Left lobe of liver (tissue), 2 donors: Measurements from ENCODE around the gene HMGB3. TPM values are rescaled to one million over a fixed set of nuclear protein-coding genes. Genes with fewer than 3 reads are reported as not detected.
"Not testable (repeated sequence)": the region's sequence is repeated elsewhere in the genome, so short reads cannot be mapped to it uniquely, and the experiment has no call there.

Experiments
- ATAC-seq: fragments of 200-7000 bp; cut with Tn5 transposase; one replicate; pipeline ENCODE4 v1.9.1; 2020; ENCODE audit warnings: mild to moderate bottlenecking, moderate library complexity
- DNase-seq: peaks from one replicate; pipeline ENCODE4 v3.0.0-alpha.2; 2020; ENCODE audit warnings: low spot score
- total RNA-seq: library from RNA; stranded (reverse); gene quantifications from one replicate; pipeline ENCODE4 v1.2.1, GENCODE V29; 2021
- donor health status: DM: no; HTN: no; CAD: no; lungs with moderate emphysema.
- donor health status: DM: no; HTN: yes; CAD: no.

Gene HMGB3
- total RNA-seq, 1 donor from 2014 or later = 33.0 TPM

DNA sequence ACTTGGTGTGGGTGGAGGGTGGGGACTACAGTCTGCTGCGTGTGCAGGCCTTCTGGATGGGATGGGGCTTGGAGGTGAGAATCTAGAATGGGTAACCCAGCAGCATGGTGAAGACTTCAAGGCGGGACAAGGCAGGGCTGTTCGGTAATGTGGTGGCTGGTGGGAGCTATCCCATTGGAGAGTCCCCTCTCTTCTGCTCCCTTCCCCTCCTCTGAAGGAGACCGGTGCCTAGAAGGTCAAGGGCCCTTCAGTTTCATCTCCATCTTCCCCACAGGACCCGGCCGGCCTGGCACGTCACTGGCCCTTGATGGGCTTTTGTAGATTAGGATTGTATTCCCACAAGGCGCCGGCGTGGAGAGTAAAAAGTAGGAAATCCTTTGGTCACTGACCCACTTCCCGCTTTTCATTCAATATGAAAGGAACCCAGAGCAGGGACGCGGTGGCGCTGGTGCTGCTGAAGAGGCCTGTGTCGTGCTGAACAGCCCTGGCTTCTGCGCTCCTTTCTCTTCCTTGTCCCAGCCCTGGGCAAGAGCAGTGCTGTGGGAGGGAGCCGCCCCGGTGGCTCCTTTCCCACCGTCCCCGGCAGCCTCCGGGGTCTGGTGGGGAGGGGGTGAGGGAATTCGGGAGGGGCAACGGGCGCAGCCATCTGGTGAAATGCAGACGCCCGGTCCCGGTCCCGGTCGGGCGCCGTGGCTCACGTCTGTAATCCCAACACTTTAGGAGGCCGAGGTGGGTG, 7.3 kb upstream of the HMGB3 start:
- no peak for ATAC-seq
- no peak for DNase-seq

DNA sequence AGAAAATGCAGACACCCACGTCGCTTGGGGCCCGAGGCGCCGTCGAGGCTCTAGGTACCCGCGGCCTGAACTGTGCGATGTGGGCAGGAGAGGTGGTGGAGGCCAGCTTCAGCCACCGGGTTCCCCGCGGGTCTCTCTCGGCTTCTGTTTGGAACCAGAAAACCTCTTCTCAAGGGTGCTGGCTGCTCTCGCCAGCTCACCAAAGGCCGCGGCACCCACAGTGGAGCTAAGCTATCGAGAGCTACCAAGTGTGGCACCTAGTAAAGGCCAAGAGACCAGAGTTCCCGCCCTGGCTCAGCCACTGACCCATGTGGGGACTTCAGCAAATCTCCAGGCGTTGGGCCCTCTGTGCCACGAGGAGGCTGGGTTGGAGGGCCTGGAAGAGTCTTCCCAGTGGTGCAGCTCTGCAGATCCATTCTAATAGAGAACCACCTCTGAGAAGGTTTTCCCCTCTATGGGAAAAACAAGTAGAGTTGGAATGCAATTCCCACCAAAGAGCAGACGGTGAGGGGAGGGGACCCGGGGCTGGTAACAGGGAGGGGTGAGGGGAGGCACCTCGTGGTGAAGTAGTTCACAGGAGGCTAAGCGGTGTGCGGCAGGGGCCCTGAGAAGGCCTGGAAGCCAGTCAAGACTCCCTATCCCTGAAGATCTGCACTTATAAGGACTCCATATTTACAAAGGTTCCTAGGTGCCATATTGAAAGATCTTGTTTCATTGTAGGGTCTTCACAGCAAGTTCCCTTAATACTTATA, 5.5 kb upstream of the HMGB3 start:
- DNase-seq = no peak
- no peak for ATAC-seq

DNA sequence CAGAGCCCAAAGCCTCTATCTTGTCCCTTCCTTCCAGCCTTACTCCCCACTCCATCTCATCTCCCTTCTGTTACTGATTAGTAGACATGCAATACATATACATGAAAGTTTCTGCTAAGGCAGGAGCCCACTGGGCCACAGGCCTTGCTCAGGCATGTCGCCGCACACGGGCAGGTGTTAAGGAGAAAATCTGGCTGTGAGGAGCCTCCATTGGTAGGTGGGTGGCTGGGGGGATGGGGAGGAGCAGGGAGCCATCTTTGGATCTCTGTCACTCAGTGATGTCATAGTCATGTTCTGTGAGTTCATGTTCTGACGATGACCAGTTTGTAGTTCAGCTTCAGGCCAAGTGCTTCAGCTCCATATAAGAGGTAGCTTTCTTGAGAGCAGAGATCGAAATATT, 2.9 kb upstream of the HMGB3 start:
- ATAC-seq = no peak

DNA sequence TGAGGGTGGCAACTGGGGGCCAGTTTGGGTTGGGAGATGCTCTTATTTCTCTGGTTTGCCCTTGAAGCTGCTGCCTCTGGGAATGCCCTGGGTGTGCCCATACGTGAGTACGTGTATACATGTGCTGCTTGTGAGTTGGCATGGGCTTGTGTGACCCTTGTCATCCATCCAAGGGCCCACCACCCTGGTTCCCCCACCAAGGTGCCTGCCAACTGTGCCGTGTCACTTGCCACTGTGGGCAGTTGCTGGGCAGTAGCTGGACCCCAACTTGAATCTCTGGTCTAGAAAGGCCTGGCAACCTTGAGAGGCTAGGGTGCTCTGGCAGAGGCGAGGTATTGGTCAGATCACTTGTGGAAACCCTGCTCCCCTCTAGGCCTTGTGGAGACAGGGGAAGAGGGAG, 2.4 kb upstream of the HMGB3 start:
- DNase-seq (no peak), ATAC-seq (no peak)

More for the DNA sequence above, 2.9 kb upstream of the HMGB3 start:
- DNase-seq = no peak

DNA sequence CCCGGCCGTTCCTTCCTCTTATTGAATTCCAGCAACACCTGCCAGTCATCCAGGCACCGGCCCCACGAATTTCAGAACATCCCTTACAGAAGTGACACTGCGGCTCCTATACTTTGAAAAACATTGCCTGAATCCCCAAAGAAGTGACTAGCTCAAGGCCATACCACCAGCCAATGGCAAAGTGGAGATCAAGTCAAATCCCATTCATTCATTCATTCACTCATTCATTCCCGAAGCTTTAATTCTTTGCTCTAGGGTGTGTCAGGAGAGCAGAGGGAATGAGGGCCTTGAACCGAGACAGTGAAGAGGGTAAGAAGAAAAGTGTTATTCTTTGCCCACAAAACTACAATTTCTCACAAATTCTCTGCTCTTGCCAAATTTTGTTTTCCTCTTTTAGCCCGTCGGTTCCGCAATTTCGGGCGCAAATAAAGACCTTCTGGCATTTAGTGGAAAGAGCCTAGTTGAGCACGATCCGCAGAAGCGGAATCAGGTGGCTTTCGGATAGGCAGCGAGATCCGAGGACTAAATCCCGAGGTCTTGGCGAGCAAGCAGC, 824 bp upstream of the HMGB3 start:
- DNase-seq (no peak), ATAC-seq (no peak)

DNA sequence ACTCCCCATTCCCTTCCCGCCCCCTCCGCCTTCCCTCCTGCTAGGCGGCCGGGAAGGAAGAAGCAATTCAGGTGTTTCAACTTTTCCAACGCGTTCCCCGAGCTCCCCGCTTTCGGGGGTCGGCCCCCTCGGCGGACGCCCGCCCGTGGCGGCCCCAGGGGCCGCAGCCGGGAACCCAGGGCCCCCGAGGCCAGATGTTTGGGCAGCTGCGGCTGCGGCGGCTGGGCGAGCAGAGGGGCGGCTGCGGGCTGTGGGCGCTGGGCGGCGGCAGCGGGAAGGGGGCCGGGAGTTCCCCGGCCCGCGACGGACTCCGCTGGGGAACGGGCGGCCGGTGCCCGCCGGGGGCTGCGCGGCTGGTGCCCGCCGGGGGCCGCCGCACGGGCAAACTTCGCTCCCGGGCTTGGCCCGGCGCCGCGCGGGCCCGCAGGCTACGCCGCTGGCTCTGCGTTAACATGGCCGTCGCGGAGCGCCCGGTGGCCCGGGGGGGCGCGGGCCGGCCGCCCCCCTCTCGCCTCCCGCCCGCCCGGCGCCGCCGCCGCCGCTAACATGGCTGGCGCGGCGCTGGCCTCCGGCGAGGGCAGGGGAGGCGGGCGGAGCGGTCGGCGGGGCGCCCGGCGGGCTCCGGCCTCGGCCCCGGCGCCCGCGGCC, 510 bp downstream of the HMGB3 start:
- ATAC-seq (peak; percentile 18), DNase-seq (no peak)

DNA sequence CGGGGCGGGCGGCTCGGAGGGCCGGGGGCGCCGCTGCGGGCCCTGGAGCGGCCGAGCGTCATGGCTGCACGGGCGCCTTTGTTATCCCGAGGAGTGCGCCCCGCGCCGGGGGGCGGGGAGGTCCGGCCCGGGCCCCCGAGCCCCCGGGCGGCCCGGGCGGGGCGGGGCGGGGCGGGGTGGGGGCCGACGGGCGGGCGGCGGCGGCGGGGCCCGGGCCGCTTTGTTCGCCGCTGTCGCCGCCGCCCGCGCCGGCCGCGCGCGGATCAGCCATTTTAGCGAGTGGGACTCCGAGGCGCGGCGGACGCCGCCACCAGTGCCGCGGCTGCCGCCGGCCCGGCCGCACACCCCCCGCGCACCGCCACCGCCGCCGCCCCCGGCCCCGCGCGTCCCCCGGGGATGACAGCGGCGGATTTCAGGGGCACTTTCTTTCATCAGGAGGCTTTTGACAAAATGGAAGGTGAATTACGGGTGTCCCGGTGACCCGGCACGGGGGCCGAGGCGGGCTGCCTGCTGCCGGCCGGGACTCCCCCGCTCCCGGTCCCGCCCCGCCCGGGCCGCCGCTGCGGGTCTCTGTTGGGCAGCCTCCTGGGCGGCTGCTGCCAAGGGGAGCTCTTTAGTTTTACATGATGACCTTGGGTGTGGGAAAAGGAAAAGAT, 1.2 kb downstream of the HMGB3 start:
- ATAC-seq (peak; percentile 9), DNase-seq (no peak)

DNA sequence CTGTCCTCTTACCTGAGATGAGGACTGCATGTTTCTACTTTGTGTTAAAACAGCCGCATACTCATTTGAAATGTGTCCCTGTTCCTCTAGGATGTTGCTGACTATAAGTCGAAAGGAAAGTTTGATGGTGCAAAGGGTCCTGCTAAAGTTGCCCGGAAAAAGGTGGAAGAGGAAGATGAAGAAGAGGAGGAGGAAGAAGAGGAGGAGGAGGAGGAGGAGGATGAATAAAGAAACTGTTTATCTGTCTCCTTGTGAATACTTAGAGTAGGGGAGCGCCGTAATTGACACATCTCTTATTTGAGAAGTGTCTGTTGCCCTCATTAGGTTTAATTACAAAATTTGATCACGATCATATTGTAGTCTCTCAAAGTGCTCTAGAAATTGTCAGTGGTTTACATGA, 4.6 kb downstream of the HMGB3 start:
- not testable (repeated sequence) for DNase-seq, ATAC-seq

DNA sequence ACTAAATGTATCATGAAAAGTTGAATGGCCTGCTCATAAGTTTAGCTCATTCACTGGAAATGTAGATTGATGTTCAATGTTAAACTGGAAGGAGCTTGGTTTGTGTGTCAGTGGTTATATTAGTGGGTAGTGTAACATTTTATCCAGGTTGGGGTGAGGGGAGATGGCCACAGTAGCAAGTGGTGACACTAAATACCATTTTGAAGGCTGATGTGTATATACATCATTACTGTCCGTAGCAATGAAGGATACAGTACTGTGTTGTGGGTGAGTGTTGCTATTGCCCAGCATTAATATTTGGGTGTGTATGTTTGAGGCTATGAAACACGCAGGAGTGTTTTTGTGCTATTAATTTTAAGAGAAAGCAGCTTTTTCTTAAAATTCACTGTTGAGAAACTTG, 6.3 kb downstream of the HMGB3 start:
- ATAC-seq = no peak
- DNase-seq = no peak

DNA sequence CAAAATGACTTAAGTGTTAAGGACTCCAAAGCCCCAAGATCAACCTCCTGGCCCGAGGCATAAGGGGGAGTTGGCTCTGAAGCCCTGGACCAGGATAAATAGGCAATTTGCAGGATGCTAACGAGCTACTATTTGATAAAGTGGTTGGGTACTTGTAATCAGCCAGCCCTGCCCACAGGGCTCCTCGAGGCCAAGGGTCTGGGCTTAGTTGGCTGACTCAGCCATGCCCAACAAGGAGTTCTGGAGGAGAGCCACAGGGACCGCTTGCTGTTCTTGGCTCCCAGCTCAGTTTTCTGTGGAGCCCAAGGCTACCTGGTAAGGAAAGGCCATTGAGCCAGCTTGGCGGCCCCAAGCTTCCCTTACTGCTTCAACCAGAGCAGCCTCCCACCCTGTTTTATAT, 7.8 kb downstream of the HMGB3 start:
- DNase-seq = no peak
- no peak for ATAC-seq

DNA sequence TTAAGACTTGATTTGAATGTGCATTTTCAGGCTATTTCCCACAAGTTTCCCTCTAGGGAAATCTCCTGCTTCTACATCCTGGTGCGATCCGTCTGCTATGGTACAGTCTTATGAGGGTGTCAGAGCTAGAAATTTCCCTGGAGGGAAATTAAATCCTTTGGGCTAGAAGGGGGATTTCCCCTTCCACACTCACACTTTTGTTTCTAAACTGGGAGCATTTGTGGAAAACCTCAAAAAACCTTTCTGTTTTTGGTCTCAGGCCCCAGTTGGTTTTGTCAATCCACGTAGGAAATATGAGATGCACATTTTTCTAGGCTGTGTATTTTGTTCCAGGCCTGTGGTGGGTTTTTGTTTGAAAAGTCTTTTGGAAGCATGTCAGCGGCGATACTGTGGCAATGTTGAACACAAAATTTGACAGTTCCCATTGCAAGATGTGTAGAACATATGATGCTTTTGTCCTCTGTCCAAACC, 17.8 kb downstream of the HMGB3 start:
- no peak for ATAC-seq
- DNase-seq = no peak

DNA sequence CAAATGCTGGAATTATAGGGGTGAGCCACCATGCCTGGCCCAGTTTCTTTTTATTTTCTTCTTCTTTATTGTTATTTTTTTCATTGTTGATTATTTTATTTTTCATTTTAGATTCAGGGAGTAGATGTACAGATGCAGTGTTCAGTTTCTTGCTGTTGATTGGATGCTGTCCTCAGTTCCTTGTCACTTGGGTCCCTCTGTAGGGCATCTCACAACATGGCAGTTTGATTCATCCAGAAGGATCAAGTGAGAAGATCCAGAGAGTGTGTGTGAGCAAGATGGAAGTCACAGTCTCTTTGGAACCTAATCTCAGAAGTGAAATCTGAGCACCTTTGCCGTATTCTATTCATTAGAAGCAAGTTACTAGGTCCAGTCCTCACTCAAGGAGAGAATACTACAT, 20.9 kb downstream of the HMGB3 start:
- ATAC-seq (peak; percentile 57), DNase-seq (no peak)

DNA sequence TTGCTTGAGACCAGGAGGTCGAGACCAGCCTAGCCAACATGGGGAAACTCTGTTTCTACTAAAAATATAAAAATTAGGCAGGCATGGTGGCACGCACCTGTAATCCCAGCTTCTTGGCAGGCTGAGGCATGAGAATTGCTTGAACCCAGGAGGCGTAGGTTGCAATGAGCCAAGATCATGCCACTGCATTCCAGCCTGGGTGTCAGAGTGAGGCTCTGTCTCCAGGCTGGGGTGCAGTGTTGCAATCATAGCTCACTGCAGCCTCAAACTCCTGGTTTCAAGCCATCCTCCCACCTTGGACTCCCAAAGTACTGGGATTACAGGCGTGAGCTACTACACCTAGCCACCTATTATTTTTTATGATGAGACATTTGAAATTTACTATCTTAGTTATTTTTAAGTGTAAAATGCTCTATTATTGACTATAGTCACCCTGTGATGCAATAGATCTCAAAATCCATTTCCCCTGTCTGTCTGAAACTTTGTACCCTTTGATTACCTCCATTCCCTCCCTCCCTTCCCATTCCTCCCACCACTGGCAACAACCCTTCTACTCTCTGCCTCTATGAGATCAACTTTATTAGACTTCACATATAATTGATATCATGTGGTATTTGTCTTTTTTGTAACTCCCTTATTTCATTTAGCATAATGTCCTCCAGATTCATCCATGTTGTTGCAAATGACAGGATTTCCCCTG, 23.4 kb downstream of the HMGB3 start:
- DNase-seq (peak; percentile 47), ATAC-seq (peak; percentile 70)

DNA sequence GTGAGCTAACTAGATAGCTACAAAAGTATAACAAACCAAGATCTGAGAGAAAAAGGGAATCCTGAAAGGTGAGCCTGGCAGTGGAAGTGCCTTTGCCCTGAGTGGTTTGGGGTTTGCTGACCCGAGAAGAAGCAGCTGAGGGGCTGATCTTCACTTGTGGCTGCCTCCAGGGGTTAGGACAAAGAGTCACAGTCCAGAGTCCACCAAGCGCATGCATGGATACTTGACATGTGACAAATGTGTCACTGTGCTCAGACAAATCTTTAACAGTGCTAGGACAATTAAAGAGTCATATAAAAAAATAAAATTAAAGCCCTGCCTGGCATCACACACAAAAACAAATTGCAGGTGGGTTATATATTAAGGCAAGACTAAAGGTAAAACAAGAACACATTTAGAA, 26.4 kb downstream of the HMGB3 start:
- peak; percentile 67 for ATAC-seq
- no peak for DNase-seq

DNA sequence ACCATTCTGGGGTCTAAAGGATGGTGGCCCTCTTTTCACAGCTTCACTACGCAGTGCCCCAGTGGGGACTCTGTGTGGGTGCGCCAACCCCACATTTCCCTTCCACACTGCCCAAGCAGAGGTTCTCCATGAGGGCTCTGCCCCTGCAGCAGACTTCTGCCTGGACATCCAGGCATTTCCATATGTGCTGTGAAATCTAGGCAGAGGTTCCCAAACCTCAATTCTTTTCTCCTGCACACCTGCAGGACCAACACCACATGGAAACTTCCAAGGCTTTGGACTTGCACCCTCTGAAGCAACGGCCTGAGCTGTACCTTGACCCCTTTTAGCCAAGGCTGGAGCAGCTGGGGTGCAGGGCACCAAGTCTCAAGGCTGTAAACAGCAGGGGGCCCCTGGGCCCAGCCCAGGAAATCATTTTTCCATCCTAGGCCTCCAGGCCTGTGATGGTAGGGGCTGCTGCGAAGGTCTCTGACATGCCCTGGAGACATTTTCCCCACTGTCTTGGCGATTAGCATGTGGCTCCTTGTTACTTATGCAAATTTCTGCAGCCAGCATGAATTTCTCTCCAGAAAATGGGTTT, 30.1 kb downstream of the HMGB3 start:
- DNase-seq = no peak
- no peak for ATAC-seq

DNA sequence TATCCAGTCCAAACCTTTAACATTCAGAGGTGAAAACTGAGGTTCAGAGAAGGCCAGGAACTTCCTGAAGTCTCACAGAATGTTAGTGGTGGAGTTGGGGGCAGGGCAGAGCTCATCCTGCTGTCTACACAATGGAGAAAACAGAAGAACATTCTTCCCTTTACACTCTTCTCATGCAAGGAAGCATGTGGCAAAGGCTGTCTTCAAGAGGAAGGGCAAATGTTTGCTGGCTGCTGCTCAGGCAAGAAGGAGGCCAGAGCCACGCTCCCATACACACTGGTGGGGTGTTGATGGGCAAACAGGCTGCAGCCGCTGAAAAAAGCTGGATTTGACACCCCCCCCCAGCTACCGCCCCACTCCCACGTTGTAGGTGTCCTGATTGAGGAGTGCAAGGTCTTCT, 32.5 kb downstream of the HMGB3 start:
- DNase-seq (no peak), ATAC-seq (no peak)

DNA sequence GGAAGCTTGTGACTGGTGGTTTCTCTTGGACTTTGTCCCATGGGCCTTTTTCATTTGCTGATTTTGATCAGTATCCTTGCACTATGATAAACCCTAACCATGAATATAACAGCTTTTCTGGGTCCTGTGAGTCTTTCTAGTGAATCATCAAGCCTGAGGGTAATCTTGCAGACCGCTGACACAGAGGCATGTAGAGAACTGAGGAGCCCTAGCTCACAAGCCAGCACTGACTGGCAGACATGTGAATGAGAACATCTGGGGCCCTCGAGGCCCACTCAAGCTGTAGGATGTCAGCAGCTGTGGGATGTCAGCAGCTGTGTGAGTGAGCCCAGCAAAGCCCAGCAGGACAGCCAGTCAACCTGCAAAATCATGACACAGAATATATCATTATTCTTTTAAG, 36.7 kb downstream of the HMGB3 start:
- no peak for ATAC-seq

DNA sequence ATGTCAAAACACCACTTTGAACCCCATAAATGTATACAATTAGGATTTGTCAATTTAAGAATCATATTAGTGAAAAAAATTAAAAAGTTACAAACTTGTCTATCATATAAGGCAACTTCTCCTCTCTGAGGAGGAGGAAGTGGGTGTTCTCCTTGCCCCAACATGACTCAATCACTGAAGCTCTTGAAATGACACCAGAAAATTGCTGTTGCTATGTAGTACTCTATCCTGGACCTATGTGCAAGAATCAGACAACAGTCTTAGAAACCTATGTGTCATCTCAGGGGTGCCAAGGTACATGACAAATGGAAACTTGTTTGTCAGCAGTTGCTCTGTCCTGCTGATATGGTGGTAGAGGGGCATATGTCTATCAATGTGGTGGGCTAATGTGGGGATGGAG, 47.7 kb downstream of the HMGB3 start:
- ATAC-seq (no peak), DNase-seq (no peak)

More for the DNA sequence above, 36.7 kb downstream of the HMGB3 start:
- DNase-seq = no peak

DNA sequence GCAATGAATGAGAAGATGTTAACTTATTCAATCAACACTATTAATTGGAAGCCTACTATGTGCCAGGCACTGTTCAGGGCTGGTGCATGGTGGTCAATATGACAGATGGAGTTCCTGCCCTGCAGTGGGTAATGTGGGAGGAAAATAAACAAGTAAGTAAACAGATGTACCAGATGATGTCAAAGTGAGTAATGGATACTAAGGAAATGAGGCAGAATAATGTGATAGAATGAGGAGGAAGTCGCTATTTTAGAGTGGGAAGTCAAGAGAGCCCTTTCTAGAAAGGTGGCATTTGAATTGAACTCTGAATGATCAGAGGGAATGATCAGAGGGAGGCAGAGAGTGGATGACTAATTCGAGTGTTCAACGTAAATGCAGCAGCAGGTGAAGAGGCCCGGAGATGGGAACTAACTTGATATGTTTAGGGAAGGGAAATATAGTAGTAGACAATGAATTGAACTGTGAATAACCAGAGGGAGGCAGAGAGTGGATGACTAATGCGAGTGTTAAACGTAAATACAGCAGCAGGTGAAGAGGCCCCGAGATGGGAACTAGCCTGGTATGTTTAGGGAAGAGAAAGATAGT, 48.3 kb downstream of the HMGB3 start:
- ATAC-seq = no peak
- DNase-seq = no peak

DNA sequence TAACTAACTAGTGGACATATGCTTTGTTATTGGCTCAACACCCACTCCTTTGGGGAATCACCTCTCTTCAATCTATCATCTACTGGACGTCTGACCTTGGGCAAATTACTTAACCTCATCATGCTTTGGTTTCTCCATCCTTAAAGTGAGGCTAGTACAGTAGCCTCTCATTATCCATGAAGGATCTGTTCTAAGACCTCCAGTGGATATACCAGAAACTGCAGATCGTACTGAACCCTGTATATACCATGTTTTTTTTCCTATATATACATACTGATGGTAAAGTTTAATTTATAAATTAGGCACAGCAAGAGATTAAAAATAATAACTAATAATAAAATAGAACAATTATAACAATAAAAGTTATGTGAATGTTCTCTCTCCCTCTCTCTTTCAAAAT, 56.2 kb downstream of the HMGB3 start:
- no peak for DNase-seq
- no peak for ATAC-seq
